Neural progenitor cell (in vitro differentiated cells): ENCODE data around the gene CHI3L1. TPM values are rescaled to one million over a fixed set of nuclear protein-coding genes. Genes with fewer than 3 reads are reported as not detected.

Source experiments
- DNase-seq: peaks from one replicate; pipeline ENCODE4 v3.0.0-alpha.2; 2016; ENCODE audit warnings: low spot score
- H2AFZ ChIP-seq: fragments of 200-600 bp; sonication (generic); replicated peaks from 2 replicates; pipeline ENCODE4 v1.6.1; 2016; ENCODE audit warnings: antibody characterized with exemption
- H3F3A ChIP-seq: fragments of 200-600 bp; sonication (generic); 2 replicates; pipeline ENCODE4 v1.6.1; 2016; ENCODE audit warnings: antibody characterized with exemption, low read depth
- H3K27ac ChIP-seq: fragments of 200-600 bp; sonication (generic); 2 replicates; pipeline ENCODE4 v1.5.1; 2016; ENCODE audit warnings: mild to moderate bottlenecking
- H3K27me3 ChIP-seq: fragments of 200-600 bp; sonication (generic); 2 replicates; pipeline ENCODE4 v1.6.1; 2016; ENCODE audit warnings: mild to moderate bottlenecking, moderate library complexity
- H3K36me3 ChIP-seq: fragments of 200-600 bp; sonication (generic); 2 replicates; pipeline ENCODE4 v1.5.1; 2016
- H3K4me1 ChIP-seq: fragments of 200-600 bp; sonication (generic); 2 replicates; pipeline ENCODE4 v1.6.1; 2016; ENCODE audit warnings: mixed run types
- H3K4me2 ChIP-seq: fragments of 200-600 bp; sonication (generic); 2 replicates; pipeline ENCODE4 v1.6.1; 2016
- H3K4me3 ChIP-seq: fragments of 200-600 bp; sonication (generic); 2 replicates; pipeline ENCODE4 v1.5.1; 2016
- H3K79me2 ChIP-seq: fragments of 200-600 bp; sonication (generic); 2 replicates; pipeline ENCODE4 v1.6.1; 2016; ENCODE audit warnings: low read depth
- H3K9ac ChIP-seq: fragments of 200-600 bp; sonication (generic); 2 replicates; pipeline ENCODE4 v1.6.1; 2016
- H3K9me3 ChIP-seq: fragments of 200-600 bp; sonication (generic); 2 replicates; pipeline ENCODE4 v1.5.1; 2016; ENCODE audit warnings: low read depth
- H4K20me1 ChIP-seq: fragments of 200-600 bp; sonication (generic); 2 replicates; pipeline ENCODE4 v1.6.1; 2016; ENCODE audit warnings: low read depth
- H3K27ac Mint-ChIP-seq: 3 replicates; pipeline ENCODE4 v1.8.0; 2021; ENCODE audit warnings: mixed read lengths
- H3K27me3 Mint-ChIP-seq: 2 replicates; pipeline ENCODE4 v1.8.0; 2022; ENCODE audit warnings: low read depth, mild to moderate bottlenecking, inconsistent platforms, moderate library complexity, mixed read lengths; ENCODE audit not compliant: insufficient read depth
- H3K36me3 Mint-ChIP-seq: 3 replicates; pipeline ENCODE4 v1.8.0; 2021; ENCODE audit warnings: mixed read lengths
- H3K4me1 Mint-ChIP-seq: 3 replicates; pipeline ENCODE4 v1.8.0; 2021; ENCODE audit warnings: mixed read lengths
- H3K4me3 Mint-ChIP-seq: 3 replicates; pipeline ENCODE4 v1.8.0; 2021; ENCODE audit warnings: mild to moderate bottlenecking, moderate library complexity, mixed read lengths
- H3K9me3 Mint-ChIP-seq: 3 replicates; pipeline ENCODE4 v1.8.0; 2020; ENCODE audit warnings: mixed read lengths
- CTCF ChIP-seq: fragments of 200-600 bp; sonication (generic); IDR thresholded peaks from 2 replicates; pipeline ENCODE4 v1.5.1; 2017; ENCODE audit warnings: antibody characterized with exemption, mild to moderate bottlenecking
- EZH2 ChIP-seq: fragments of 200-600 bp; sonication (generic); IDR thresholded peaks from 2 replicates; pipeline ENCODE4 v1.6.1; 2017; ENCODE audit warnings: antibody characterized with exemption, mild to moderate bottlenecking, moderate library complexity
- EZH2phosphoT487 ChIP-seq: fragments of 200-600 bp; sonication (generic); IDR thresholded peaks from 2 replicates; pipeline ENCODE4 v1.6.1; 2017; ENCODE audit warnings: antibody characterized with exemption
- total RNA-seq: library from RNA; depleted of rRNA; stranded (reverse); fragments of >200 nt; gene quantifications from 2 replicates; pipeline ENCODE4 v1.2.3, GENCODE V29; 2015; ENCODE audit warnings: low replicate concordance

CHI3L1 gene
- total RNA-seq, 1 donor from 2014 or later, result 0.95 TPM

- Histone ChIP-seq H3F3A (peaks cover 12% of the 10 kb centered on the region), H4K20me1 (no peaks in the 10 kb centered on the region), H3K4me1 (peaks cover 18% of the 10 kb centered on the region), H3K27me3 (no peaks in the 10 kb centered on the region), H3K79me2 (no peaks in the 10 kb centered on the region), H3K9ac (no peak overlapping the region), H3K4me2 (no peak overlapping the region), H3K27ac (no peak overlapping the region), H3K4me3 (no peak overlapping the region), H2AFZ (no peak overlapping the region), H3K36me3 (no peaks in the 10 kb centered on the region), H3K9me3 (no peaks in the 10 kb centered on the region)
- DNase-seq, result no peak
- Mint-ChIP-seq H3K27ac (no peak overlapping the region), H3K27me3 (peaks cover 7% of the 10 kb centered on the region), H3K4me3 (no peak overlapping the region), H3K4me1 (peaks cover 40% of the 10 kb centered on the region), H3K36me3 (peaks cover 2% of the 10 kb centered on the region), H3K9me3 (no peaks in the 10 kb centered on the region)
- TF ChIP-seq EZH2phosphoT487, result no peak
- TF ChIP-seq EZH2, result no peak
- no peak for TF ChIP-seq CTCF
Observed at GRCh38 chr1:203173011-203173555, 13.4 kb downstream of the CHI3L1 start.

GRCh38 chr1:203172184-203173010, 14.1 kb downstream of the CHI3L1 start:
- no peaks in the 10 kb centered on the region for H3K9me3 Mint-ChIP-seq
- Histone ChIP-seq H2AFZ (no peak overlapping the region), H3K27me3 (no peaks in the 10 kb centered on the region), H3K36me3 (no peaks in the 10 kb centered on the region), H3K4me1 (peaks cover 12% of the 10 kb centered on the region), H4K20me1 (no peaks in the 10 kb centered on the region), H3K79me2 (no peaks in the 10 kb centered on the region), H3F3A (peaks cover 5% of the 10 kb centered on the region), H3K9me3 (no peaks in the 10 kb centered on the region), H3K27ac (no peak overlapping the region), H3K4me2 (no peak overlapping the region), H3K9ac (no peak overlapping the region), H3K4me3 (no peak overlapping the region)
- H3K27ac Mint-ChIP-seq, result peak overlapping the region; percentile 82
- H3K36me3 Mint-ChIP-seq, result peaks cover 2% of the 10 kb centered on the region
- peak overlapping the region; percentile 52 for H3K4me3 Mint-ChIP-seq
- peak; percentile 76 for DNase-seq
- H3K27me3 Mint-ChIP-seq, result peaks cover 7% of the 10 kb centered on the region
- no peak for TF ChIP-seq EZH2
- peak; percentile 70 for TF ChIP-seq CTCF
- no peak for TF ChIP-seq EZH2phosphoT487
- H3K4me1 Mint-ChIP-seq, result peaks cover 37% of the 10 kb centered on the region

GRCh38 chr1:203171341-203172183, 14.9 kb downstream of the CHI3L1 start:
- Histone ChIP-seq H2AFZ (no peak overlapping the region), H3K9ac (no peak overlapping the region), H3K9me3 (no peaks in the 10 kb centered on the region), H4K20me1 (no peaks in the 10 kb centered on the region), H3K79me2 (no peaks in the 10 kb centered on the region), H3F3A (no peaks in the 10 kb centered on the region), H3K36me3 (no peaks in the 10 kb centered on the region), H3K4me2 (no peak overlapping the region), H3K4me3 (no peak overlapping the region), H3K27ac (no peak overlapping the region), H3K27me3 (no peaks in the 10 kb centered on the region), H3K4me1 (peaks cover 5% of the 10 kb centered on the region)
- Mint-ChIP-seq H3K4me1 (peaks cover 35% of the 10 kb centered on the region), H3K36me3 (peaks cover 2% of the 10 kb centered on the region), H3K9me3 (no peaks in the 10 kb centered on the region), H3K27ac (peak overlapping the region; percentile 82), H3K27me3 (peaks cover 2% of the 10 kb centered on the region), H3K4me3 (no peak overlapping the region)
- DNase-seq, result no peak
- TF ChIP-seq EZH2 (no peak), CTCF (no peak), EZH2phosphoT487 (no peak)
